GM18502 (cell line): ENCODE measurements around the gene SUGP2.

Experiments
- ATAC-seq: cut with Tn5 transposase; IDR thresholded peaks from one replicate; pipeline ENCODE4 v1.9.1; 2021; ENCODE audit warnings: mild to moderate bottlenecking; ENCODE audit not compliant: unreplicated experiment, poor library complexity

SUGP2 gene

GRCh38 chr19:19033426-19034203 lies at the start of gene SUGP2, which contains the start of gene ARMC6:
Gene SUGP2, minus strand, starts transcription at chr19:19033517. Its CDS starts 2,446 bp downstream, at chr19:19031071.
Gene ARMC6, plus strand, starts transcription at chr19:19033603. Its CDS starts 607 bp downstream, at chr19:19034210.
- ATAC-seq = peak; percentile 74

- no peak for ATAC-seq
Measured at GRCh38 chr19:19081642-19082151, 48.4 kb upstream of the SUGP2 start.

- ATAC-seq = no peak
Measured at GRCh38 chr19:19079571-19079970, 46.3 kb upstream of the SUGP2 start.

- ATAC-seq = no peak
Measured at GRCh38 chr19:19078801-19079200, 45.5 kb upstream of the SUGP2 start.

GRCh38 chr19:19077103-19077502 lies 43.8 kb upstream of the SUGP2 start:
- no peak for ATAC-seq

GRCh38 chr19:19076476-19076875 lies 43.2 kb upstream of the SUGP2 start:
- no peak for ATAC-seq

GRCh38 chr19:19075126-19075525 lies 41.8 kb upstream of the SUGP2 start:
- no peak for ATAC-seq

GRCh38 chr19:19074196-19074882 lies 41.0 kb upstream of the SUGP2 start:
- no peak for ATAC-seq

GRCh38 chr19:19071897-19072296 lies 38.6 kb upstream of the SUGP2 start:
- no peak for ATAC-seq

GRCh38 chr19:19068659-19069654 lies 35.6 kb upstream of the SUGP2 start:
- no peak for ATAC-seq

- no peak for ATAC-seq
Measured at GRCh38 chr19:19067276-19068072, 34.2 kb upstream of the SUGP2 start.

GRCh38 chr19:19064811-19065745 lies 31.8 kb upstream of the SUGP2 start:
- no peak for ATAC-seq

- ATAC-seq = no peak
Measured at GRCh38 chr19:19064098-19064722, 30.9 kb upstream of the SUGP2 start.

- ATAC-seq = peak; percentile 92
Measured at GRCh38 chr19:19063183-19064097, 30.1 kb upstream of the SUGP2 start, which contains the start of gene SLC25A42. Gene SLC25A42, plus strand, starts transcription at chr19:19063994. Its CDS starts 32,131 bp downstream, at chr19:19096125.

GRCh38 chr19:19062454-19063182 lies 29.3 kb upstream of the SUGP2 start:
- no peak for ATAC-seq

GRCh38 chr19:19061506-19061905 lies 28.2 kb upstream of the SUGP2 start:
- no peak for ATAC-seq
